NCI-H446 treated with DMSO at 0.1 percent for 48 hours (cell line): ENCODE results near the gene CFHR4.
A peak's percentile ranks its signal among the peaks of the same experiment; 100 is the strongest.
"Not testable (repeated sequence)": the region's sequence is repeated elsewhere in the genome, so short reads cannot be mapped to it uniquely, and the experiment has no call there.

ENCODE experiments used
- DNase-seq: peaks from one replicate; lab custom pipeline; 2025; lab: John Stamatoyannopoulos, UW

CFHR4 gene

DNA sequence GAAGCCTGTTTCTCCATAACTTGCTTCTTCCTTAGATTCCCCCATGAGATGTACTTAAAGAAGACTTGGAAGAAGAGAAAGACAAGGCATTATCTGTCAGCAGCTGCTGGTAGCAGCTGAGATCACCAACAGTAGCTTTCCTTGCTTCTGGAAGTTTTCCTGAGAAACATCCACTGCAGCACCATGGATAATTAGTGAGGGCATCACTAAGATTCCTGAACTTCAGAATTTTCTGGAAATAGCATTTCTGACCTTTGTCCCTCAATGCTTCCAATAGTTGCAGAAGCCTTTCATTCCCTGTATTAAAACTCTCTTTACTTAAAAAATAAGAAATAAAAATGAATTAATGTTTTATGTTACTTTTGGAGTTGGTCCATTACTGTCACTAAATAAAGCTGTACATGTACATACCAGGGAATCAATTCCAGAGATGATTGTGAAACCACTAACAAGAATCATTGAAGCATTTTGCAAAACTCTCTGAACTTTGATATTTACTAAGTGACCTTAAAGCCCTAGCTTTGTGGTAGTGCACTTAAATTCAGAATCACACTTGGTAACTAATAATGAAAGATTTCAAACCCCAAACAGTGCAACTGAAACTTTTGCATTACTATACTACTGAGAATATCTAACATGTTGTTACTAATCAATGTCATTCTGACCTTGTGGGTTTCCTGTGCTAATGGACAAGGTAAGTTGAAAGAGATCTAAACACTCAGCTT is at the start of gene CFHR4:
CFHR4 (plus strand) TSS at position 538 of the 725 bp plus-strand sequence; CDS start at position 637, 99 bp downstream.
- DNase-seq = no peak

DNA sequence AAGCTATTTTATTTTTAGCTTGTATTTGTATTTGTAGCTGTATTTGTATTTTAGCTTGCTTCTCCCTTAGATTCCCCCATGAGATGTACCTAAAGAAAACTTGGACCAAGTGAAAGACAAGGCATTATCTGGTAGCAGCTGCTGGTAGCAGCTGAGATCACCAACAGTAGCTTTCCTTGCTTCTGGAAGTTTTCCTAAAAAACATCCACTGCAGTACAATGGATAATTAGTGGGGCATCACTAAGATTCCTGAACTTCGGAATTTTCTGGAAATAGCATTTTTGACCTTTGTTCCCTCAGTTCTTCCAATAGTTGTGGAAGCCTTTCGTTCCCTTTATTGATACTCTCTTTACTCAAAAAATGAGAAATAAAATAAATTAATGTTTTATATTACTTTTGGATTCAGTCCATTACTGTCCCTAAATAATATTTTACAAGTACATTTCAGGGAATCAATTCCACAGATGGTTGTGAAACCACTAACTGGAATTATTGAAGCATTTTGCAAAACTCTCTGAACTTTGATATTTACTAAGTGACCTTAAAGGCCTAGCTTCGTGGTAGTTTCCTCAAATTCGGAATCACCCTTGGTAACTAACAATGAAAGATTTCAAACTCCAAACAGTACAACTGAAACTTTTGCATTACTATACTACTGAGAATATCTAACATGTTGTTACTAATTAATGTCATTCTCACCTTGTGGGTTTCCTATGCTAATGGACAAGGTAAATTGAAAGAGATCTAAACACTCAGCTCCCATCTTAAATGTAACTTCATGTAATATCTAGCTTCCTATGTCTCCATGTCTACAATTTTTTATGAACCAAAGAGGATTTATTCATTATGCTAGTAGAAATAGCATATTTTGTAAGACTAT is 38.0 kb upstream of the CFHR4 start:
- DNase-seq = not testable (repeated sequence)

DNA sequence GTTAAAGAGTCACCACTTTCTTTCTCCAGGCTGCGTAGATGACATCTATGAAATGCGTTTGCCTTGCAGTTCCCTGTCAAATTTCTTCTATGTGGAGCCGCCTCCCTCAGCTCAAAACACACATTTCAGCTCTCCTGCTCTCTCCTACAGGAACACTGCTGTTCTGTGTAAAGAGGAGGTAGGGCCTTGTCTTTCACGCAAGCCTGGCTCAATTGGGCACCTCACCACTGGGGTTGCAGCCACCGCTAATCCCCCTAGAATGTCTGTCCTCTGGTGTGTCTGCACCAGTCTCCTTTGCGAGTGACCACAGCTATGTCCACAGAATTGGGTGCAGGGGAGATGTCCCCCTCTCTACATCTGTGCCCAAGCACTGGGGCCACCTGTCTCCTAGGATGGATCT is 31.8 kb upstream of the CFHR4 start:
- no peak for DNase-seq

DNA sequence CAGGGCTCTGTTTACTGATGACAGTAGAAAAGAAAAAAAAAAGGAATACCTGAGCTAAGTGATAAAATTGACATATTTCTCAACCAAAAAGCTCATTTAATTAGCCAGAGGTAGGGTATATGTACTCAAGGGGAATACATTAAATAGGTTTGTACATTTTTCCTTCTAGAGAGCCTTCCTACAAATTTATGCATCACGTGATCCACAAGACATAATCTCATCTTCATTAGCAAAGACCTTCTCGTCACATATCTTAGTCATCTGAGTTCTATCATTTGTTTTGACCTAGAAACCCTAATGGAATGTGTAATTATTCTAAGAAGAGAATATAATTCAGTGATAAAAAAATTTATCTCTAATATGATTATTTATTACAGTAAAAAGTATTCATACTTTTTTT is 30.7 kb upstream of the CFHR4 start:
- DNase-seq = no peak

DNA sequence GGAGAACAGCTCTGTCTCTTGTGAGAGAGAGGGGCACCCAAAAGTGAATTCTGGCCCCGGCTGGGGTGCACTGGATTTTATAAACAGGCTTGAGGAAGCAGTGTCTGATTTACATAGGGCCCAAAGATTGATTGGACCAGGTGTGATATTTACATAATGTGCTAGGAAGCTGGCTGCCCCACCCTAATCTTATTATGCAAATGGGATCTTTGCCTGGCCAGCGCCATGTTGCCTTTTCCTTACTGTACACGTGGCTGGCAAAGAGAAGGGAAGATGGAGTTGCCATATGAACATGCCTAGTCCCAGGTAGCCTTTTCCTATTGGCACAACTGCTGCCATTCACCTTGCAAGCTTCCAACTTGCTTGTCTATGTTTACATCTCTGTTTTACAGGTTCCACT is 29.0 kb upstream of the CFHR4 start:
- no peak for DNase-seq

DNA sequence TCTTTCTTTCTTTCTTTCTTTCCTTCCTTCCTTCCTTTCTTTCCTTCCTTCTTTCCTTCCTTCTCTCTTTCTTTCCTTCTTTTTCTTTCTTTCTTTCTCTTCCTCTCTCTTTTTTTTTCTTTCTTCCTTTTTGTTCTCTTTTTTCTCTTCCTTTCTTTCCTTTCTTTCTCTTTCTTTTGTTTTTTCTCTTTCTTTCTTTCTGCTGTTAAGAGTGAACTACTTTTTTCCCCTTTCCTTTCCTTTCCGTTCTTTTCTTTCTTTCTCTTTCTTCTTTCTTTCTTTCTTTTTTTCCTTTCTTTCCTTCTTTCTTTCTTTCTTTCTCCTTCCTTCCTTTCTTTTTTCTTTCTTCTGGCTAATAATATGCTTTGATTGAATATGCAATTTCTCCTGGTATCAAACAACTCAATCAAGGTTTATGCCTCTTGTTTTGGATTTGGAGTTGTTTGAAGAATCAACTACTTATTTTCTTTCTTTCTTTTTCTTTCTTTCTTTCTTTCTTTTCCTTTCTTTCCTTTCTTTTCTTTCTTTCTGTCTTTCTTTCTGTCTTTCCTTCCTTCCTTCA is 27.4 kb upstream of the CFHR4 start:
- DNase-seq = no peak

DNA sequence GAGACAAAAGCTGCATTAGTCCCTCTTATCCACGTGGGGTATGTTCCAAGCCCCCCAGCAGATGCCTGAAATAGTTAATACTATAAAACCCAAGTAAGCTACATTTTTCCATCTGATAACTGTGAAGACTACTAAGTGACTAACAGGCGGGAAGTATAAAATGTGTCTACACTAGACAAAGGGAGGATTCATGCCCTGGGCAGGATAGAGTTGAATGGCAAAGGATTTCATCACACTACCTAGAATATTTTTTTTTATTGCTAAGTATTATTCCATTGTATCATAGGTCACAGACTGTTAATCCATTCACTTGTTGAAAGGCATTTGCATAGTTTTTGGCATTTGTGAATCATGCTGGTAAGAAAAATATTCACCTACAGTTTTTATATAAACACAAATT is 26.4 kb upstream of the CFHR4 start:
- no peak for DNase-seq

DNA sequence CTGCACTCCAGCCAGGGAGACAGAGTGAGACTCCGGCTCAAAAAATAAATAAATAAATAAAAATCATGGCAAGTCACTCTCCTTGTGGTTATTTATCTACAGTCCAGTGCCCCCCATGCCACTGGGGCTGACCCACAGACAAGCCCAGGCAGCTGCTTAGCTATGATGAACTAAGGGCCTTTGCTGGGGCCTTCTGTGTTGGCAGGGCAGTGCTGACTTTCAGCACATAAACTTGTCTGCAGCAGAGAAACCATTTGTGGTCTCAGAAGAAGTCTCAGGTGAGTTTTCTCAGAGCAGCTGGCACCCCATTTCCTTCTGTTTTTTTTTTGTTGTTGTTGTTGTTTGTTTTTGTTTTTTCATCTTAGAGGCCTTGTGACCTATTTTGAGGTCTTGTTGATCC is 20.9 kb upstream of the CFHR4 start:
- no peak for DNase-seq

DNA sequence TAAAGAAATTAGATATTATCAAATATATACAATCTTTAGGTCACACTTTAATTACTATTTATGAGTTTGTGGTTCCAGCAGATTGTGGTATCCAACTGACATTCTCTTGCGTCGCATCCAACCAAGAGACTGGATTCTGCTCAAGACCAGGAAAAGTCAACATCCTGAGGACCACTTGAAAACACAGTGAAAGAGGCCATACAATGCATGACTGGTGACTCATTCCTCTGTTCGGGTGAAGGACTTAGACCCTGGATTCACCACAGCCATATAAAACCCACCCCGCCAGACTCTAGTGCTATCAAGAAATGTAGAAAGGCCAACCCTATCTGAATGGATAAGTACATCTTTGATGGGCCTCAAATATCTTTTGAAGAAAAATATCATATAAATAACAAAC is 14.5 kb upstream of the CFHR4 start:
- DNase-seq = no peak

DNA sequence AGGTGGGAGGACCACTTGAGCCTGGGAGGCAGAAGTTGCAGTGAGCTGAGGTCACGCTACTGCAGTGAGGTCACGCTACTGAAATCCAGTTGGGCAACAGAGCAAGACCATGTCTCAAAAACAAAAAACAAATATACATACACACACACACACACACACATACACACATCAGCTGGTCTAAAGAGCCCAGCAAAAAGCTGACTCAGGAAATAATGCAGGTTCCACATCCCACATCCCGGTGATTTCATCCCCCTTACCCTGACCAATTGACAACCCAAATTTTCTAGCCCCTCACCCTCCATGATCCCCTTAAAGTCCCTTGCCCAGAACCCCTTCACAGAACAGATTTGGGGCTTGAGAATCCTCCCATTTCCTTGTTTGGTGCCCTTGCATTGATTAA is 11.9 kb upstream of the CFHR4 start:
- no peak for DNase-seq

DNA sequence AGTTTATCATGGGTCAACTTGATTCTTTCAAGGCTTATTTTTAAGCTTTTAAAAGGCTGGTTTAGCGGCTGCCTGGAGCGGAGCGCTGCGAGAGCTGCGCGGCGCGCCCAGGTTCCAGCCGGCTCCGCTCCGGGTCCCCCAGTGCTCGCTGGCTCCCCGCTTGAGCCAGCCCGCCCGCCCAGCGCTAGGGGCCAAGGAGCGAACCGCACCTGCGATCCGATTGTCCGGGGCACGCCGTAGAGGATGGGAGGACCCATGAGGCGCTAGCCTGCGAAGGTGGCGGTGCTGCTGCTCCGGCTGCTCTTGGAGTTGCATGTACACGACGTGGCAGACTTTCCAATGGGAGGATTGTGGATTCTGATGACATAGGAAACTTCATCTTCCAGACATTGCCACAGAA is 9.9 kb upstream of the CFHR4 start:
- DNase-seq = no peak

DNA sequence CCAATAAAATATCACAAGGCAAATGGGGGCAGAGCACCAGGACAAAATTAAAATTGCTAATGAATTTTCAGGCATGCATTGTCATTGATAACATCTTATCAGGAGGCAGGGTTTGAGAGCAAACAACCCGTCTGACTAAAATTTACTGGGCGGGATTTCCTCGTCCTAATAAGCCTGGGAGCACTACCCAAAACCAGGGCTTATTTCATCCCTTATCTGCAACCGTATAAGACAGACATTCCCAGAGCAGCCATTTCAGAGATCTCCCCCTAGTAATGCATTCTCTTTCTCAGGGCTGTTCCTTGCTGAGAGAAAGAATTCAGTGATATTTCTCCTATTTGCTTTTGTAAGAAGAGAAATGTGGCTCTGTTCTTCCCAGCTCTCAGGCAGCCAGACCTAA is 1.3 kb upstream of the CFHR4 start:
- not testable (repeated sequence) for DNase-seq

DNA sequence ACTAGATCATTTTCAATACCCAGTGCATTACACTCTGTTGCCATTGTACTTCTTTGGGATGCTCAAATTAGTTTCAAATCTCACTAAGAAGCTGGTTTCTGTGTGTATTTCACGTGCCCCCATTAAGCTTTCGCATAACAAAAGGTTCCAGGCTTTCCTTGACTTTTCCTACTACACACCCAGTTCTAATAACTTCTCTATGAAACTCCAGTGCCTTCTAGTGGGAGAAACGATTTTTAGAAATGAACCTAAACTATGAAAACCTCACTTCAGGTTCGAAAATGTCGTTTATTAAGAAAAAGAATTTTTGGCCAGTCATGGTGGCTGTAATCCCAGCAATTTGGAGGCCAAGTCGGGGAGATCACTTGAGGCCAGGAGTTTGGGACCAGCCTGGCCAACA is 2.8 kb downstream of the CFHR4 start:
- DNase-seq = no peak

DNA sequence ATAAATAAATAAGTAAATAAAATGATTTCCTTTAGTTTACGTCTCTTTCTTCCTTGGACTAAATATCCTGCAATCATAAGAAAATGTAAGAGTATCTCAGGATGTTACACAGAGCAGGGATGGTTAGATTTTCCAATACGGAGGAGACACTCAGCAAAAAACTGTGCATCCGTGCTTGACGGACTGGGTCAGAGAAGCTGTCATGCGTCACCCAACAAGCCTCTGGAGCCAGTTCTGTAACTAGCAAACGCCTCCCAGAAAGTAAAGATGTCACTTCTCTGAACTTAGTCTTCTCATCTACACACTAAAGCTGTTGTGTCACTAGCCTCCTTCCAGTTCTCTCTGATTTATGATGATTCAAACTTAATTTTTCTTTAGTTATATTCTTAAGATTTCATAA is 3.4 kb downstream of the CFHR4 start:
- no peak for DNase-seq

DNA sequence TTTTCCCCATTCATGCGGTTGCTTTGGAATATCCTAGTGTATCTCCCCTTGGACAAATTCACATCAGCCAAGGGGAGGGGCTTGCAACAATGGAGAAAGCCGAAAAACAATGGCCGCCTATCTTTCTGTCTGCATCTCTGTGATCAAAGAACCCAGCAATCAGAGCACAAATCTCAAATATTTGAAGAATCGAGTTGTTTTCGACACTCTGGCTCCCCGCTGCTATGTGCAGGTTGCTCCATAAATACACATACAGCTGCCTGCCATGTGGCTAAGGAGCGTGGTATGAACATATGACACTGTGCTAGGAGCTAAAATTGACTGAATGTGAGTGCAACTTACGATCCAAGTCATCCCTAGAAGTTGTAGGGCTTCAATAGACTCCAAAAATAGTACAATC is 8.5 kb downstream of the CFHR4 start:
- no peak for DNase-seq

DNA sequence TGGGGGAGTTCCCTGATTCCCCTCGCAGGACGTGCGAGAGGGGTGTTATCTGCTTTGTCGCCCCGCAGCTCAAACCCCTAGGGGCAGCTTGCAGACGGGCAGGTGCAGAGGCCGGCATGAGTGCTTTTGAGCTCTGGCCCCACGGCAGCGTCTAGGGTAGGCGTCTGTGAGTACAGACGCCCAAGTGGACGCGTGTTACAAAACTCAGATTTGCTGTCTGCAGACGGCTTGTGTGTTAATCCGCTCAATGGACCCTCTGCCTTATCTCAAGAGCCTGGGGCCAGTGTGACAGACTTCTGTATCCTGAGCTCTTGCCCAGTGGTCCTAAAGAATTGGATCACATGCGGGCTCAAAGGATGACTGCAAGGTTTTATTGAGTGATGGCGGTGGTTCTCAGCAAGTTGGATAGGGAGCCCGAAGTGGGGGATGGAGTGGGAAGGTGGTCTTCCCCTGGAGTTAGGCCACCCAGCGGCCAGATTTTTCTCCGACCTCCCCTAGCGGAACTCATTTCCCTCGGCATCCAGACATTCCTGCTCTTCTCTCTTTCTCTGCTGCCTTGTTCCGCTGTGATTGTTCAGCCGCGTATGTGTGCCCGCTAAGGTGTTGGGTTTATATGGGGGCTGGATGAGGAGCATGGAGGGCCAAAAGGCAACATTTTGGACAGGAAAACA is 9.4 kb downstream of the CFHR4 start:
- DNase-seq = no peak

DNA sequence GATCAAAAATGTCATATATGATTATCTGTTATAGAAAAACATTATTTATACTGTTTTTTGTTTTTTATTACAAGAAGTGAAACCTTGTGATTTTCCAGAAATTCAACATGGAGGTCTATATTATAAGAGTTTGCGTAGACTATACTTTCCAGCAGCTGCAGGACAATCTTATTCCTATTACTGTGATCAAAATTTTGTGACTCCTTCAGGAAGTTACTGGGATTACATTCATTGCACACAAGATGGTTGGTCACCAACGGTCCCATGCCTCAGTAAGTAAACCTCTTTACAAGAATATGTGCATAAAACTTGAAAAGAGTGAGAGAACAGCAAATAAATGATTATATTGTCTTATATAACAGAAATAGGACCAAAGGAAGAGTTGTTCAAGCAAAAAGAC is 14.5 kb downstream of the CFHR4 start:
- no peak for DNase-seq

DNA sequence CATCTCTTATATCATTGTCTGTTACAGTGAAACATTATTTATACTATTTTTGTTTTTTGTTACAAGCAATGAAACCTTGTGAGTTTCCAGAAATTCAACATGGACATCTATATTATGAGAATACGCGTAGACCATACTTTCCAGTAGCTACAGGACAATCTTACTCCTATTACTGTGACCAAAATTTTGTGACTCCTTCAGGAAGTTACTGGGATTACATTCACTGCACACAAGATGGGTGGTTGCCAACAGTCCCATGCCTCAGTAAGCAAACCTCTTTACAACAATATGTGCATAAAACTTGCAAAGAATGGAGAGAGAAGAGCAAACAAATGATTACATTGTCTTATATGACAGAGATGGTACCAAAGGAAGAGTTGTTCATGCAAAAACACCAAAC is 22.4 kb downstream of the CFHR4 start:
- DNase-seq = peak; percentile 3

DNA sequence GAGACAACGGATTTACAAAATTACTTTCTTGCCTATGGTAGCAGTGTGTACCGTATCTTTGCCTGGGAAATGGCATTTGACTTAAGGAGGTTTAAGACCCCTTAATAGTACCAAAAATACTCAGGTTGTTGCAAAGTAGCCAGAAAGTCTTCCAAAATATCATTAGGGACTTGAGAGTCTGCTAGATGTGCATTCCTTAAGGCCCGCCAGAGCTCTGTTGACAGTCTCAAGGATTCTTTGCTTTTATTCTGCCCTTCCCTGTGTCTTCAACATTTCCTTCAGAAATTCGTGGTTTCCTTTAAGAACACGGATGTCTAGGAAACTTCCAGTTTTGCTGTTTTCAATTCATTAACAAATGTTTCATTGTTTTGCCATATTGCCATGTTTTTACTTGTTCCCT is 24.4 kb downstream of the CFHR4 start:
- not testable (repeated sequence) for DNase-seq

DNA sequence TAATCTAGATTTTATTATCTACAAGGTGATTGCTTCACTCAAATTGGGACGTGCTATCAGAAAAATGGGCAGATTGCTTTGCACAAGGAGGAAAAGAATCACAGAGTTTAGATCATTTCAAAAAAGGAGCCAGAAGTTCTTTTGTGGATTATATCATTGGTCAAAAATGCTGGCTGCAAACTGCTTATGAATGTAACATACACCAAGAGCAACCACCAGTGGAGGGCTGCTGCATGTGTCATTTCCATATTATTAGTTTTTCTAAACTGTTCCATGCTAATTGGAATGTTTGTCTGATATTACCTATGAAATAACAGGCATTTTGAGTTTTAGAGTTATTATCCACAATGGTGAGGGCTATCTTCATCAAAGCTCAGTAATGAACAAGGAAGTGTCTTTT is 39.0 kb downstream of the CFHR4 start:
- not testable (repeated sequence) for DNase-seq

DNA sequence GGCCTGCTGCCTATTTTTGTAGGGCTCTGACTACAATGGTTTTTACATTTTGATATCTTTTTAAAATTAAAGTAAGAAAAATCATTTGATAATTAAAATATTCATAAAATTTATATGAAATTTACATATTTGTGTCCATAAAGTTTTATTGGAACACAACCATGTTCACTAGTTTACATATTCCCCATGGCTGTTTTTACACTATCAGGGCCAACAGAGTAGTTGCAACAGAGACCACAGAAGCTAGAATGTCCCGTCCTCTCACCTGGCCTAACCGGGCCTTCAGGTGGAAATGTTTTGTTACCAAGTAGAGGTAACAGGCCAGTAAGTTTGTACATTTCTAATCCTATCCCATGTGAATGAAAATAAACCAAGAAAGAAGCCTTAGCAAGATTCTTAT is 45.0 kb downstream of the CFHR4 start:
- DNase-seq = not testable (repeated sequence)

DNA sequence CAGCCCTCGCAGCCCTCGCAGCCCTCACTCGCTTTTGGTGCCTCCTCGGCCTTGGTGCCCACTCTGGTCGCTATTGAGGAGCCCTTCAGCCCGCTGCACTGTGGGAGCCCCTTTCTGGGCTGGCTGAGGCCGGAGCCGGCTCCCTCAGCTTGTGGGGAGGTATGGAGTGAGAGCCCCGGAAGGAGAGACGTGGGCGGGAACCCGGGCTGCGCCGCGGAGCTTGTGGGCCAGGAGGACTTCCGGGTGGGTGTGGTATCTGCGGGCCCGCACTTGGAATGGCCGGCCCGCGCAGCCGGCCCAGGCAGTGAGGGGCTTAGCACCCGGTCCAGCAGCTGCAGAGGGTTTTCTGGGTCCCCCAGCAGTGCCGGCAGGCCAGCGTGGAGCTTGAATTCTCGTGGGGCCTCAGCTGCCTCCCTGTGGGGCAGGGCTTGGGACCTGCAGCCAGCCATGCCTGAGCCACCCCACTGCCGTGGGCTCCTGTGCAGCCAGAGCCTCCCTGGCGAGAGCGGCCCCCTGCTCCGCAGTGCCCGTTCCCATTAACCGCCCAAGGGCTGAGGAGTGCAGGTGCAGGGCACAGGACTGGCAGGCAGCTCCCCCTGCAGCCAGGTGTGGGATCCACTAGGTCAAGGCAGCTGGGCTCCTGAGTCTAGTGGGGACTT is 45.8 kb downstream of the CFHR4 start:
- DNase-seq = peak; percentile 7
